Body of pancreas (tissue), 4 donors: ENCODE measurements around the gene EQTN.

ENCODE experiments used
- CTCF ChIP-seq, 7 experiments: fragments of 450-650 bp in 4 of 7; fragments of 200-600 bp in 3 of 7; sonication (generic) in 3 of 7; IDR thresholded peaks; one replicate each; pipeline ENCODE4 v1.5.1; 2016 to 2019; ENCODE audit warnings: antibody characterized with exemption in 7 of 7
- POLR2A ChIP-seq, 3 donors: fragments of 450-650 bp; IDR thresholded peaks; one replicate each; pipeline ENCODE4 v1.6.1; 2016; ENCODE audit warnings: antibody characterized with exemption in 3 of 3, mild to moderate bottlenecking in 2 of 3

- TF ChIP-seq CTCF (IDR thresholded peaks at IDR 0.05) (no peak), POLR2A (IDR thresholded peaks at IDR 0.05) (no peak)
These were observed 35.3 kb downstream of the EQTN start for GRCh38 chr9:27261517-27262211.
